ENCODE data around the gene CHIT1. TPM values are rescaled to one million over a fixed set of nuclear protein-coding genes. Genes with fewer than 3 reads are reported as not detected.

The CHIT1 gene
- total RNA-seq, 1 experiment from 2014 or later = not detected

- H3K27ac ChIP-seq (ENCODE audit: low read length) = no peak overlapping the region
- no peaks in the 10 kb centered on the region for H3K9me3 ChIP-seq (ENCODE audit: control insufficient read depth, insufficient read depth, low read depth, low read length)
- intact Hi-C loops (cut with micrococcal nuclease; ENCODE audit: unreplicated experiment) (no loop called here), in situ Hi-C loops (cut with HindIII; ENCODE audit: low pct_unique_long_range_greater_than_20kb, low sequenced_read_pairs) (no loop called here)
- H3K4me3 ChIP-seq (ENCODE audit: low read depth in 2 of 2, low read length in 2 of 2) = no peak overlapping the region
- H3K27me3 ChIP-seq (ENCODE audit: control insufficient read depth, insufficient read depth, low read length) = no peaks in the 10 kb centered on the region
- TF ChIP-seq SIN3A (IDR thresholded peaks at IDR 0.05; ENCODE audit: borderline replicate concordance, insufficient read depth, low read depth, low read length) = no peak
- no peak for TF ChIP-seq REST (IDR thresholded peaks at IDR 0.05; ENCODE audit: insufficient read depth in 1 of 2, low read depth in 2 of 2, low read length in 1 of 2)
- TF ChIP-seq POLR2AphosphoS5 (IDR thresholded peaks at IDR 0.05; ENCODE audit: low read depth, low read length) = no peak
- no peak for TF ChIP-seq TCF7L2 (IDR thresholded peaks at IDR 0.05; ENCODE audit: low read depth, low read length)
- TF ChIP-seq, protein P1, sequence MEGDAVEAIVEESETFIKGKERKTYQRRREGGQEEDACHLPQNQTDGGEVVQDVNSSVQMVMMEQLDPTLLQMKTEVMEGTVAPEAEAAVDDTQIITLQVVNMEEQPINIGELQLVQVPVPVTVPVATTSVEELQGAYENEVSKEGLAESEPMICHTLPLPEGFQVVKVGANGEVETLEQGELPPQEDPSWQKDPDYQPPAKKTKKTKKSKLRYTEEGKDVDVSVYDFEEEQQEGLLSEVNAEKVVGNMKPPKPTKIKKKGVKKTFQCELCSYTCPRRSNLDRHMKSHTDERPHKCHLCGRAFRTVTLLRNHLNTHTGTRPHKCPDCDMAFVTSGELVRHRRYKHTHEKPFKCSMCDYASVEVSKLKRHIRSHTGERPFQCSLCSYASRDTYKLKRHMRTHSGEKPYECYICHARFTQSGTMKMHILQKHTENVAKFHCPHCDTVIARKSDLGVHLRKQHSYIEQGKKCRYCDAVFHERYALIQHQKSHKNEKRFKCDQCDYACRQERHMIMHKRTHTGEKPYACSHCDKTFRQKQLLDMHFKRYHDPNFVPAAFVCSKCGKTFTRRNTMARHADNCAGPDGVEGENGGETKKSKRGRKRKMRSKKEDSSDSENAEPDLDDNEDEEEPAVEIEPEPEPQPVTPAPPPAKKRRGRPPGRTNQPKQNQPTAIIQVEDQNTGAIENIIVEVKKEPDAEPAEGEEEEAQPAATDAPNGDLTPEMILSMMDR (IDR thresholded peaks at IDR 0.05) = no peak
- ChIA-PET POLR2A (no interaction called here), CTCF (no interaction called here)
- DNase-seq (ENCODE audit: low read depth, low spot score) (no peak), ATAC-seq (no peak)
- no peaks in the 10 kb centered on the region for H3K36me3 ChIP-seq (ENCODE audit: control insufficient read depth, insufficient read depth, low read length)
- BruUV-seq (replicated peaks) = no TSS peak
- H3K4me1 ChIP-seq (ENCODE audit: control insufficient read depth, insufficient read depth, low read length) = no peaks in the 10 kb centered on the region
Measured at GRCh38 chr1:203180611-203181330, 48.7 kb downstream of the CHIT1 start.

DNA sequence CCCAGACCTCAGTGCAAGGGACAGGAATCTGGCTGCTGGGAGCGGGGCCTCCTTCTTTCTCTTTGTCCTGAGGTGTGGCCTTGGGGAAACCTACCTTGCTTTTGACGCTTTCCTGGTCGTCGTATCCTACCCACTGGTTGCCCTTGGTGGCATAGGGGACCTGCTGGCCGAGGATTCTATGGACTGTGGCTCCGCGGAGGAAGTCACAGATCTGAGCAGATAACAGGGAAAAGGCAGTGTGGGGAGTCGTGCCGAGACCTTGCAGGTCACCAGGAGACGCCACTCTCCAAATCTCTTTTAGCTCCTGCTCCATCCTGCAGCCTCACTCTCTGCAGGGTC lies 49.8 kb downstream of the CHIT1 start:
- H3K4me3 ChIP-seq (ENCODE audit: low read depth in 2 of 2, low read length in 2 of 2) = no peak overlapping the region

More for the DNA sequence above, 49.8 kb downstream of the CHIT1 start:
- Histone ChIP-seq H3K9me3 (ENCODE audit: control insufficient read depth, insufficient read depth, low read depth, low read length) (no peaks in the 10 kb centered on the region), H3K27me3 (ENCODE audit: control insufficient read depth, insufficient read depth, low read length) (no peaks in the 10 kb centered on the region), H3K36me3 (ENCODE audit: control insufficient read depth, insufficient read depth, low read length) (no peaks in the 10 kb centered on the region), H3K27ac (ENCODE audit: low read length) (no peak overlapping the region), H3K4me1 (ENCODE audit: control insufficient read depth, insufficient read depth, low read length) (no peaks in the 10 kb centered on the region)
- intact Hi-C loops (cut with micrococcal nuclease; ENCODE audit: unreplicated experiment) (no loop called here), in situ Hi-C loops (cut with HindIII; ENCODE audit: low pct_unique_long_range_greater_than_20kb, low sequenced_read_pairs) (no loop called here)
- no peak for TF ChIP-seq TCF7L2 (IDR thresholded peaks at IDR 0.05; ENCODE audit: low read depth, low read length)
- ChIA-PET CTCF (interaction anchor here (0.6 kb wide), 1 partner anchor 62 kb away, joined by 4 read pairs; no protein-coding TSS in a partner anchor), POLR2A (no interaction called here)
- ATAC-seq = no peak
- BruUV-seq (replicated peaks) = no TSS peak
- DNase-seq (ENCODE audit: low read depth, low spot score) = no peak

All from Panc1 (cell line).